NCI-H1436 treated with DMSO at 0.1 percent for 48 hours (cell line): ENCODE results near the gene MB21D2.
"Not testable (repeated sequence)": the region's sequence is repeated elsewhere in the genome, so short reads cannot be mapped to it uniquely, and the experiment has no call there.

Experiments
- DNase-seq: peaks from one replicate; lab custom pipeline; 2025; lab: John Stamatoyannopoulos, UW

MB21D2 gene

GRCh38 chr3:192917404-192918274 lies at the start of gene MB21D2:
TSS of gene MB21D2 (minus strand) at chr3:192917856. CDS start at chr3:192917840, 16 bp downstream.
- peak; percentile 62 for DNase-seq

GRCh38 chr3:192964959-192965719 lies 47.5 kb upstream of the MB21D2 start:
- DNase-seq: not testable (repeated sequence)

- DNase-seq: no peak
Measured at GRCh38 chr3:192959773-192960172, 42.1 kb upstream of the MB21D2 start.

GRCh38 chr3:192958219-192958872 lies 40.7 kb upstream of the MB21D2 start:
- no peak for DNase-seq

- DNase-seq: no peak
Measured at GRCh38 chr3:192957441-192958021, 39.9 kb upstream of the MB21D2 start.

GRCh38 chr3:192953926-192954325 lies 36.3 kb upstream of the MB21D2 start:
- DNase-seq: no peak

GRCh38 chr3:192947421-192947820 lies 29.8 kb upstream of the MB21D2 start:
- DNase-seq: no peak

- no peak for DNase-seq
Measured at GRCh38 chr3:192943393-192943792, 25.7 kb upstream of the MB21D2 start.

- DNase-seq: no peak
Measured at GRCh38 chr3:192942625-192943024, 25.0 kb upstream of the MB21D2 start.

- DNase-seq: no peak
Measured at GRCh38 chr3:192940129-192940528, 22.5 kb upstream of the MB21D2 start.

- no peak for DNase-seq
Measured at GRCh38 chr3:192935441-192935840, 17.8 kb upstream of the MB21D2 start.

GRCh38 chr3:192933779-192934460 lies 16.3 kb upstream of the MB21D2 start:
- no peak for DNase-seq

GRCh38 chr3:192933259-192933658 lies 15.6 kb upstream of the MB21D2 start:
- DNase-seq: no peak

- no peak for DNase-seq
Measured at GRCh38 chr3:192931825-192932224, 14.2 kb upstream of the MB21D2 start.

GRCh38 chr3:192930577-192930976 lies 12.9 kb upstream of the MB21D2 start:
- DNase-seq: peak; percentile 54

GRCh38 chr3:192929755-192930547 lies 12.3 kb upstream of the MB21D2 start:
- DNase-seq: no peak

GRCh38 chr3:192929146-192929545 lies 11.5 kb upstream of the MB21D2 start:
- no peak for DNase-seq

GRCh38 chr3:192928720-192929119 lies 11.1 kb upstream of the MB21D2 start:
- no peak for DNase-seq

GRCh38 chr3:192928016-192928415 lies 10.4 kb upstream of the MB21D2 start:
- no peak for DNase-seq

- no peak for DNase-seq
Measured at GRCh38 chr3:192927016-192927415, 9.4 kb upstream of the MB21D2 start.

- DNase-seq: no peak
Measured at GRCh38 chr3:192923731-192924130, 6.1 kb upstream of the MB21D2 start.
